ENCODE measurements around the gene RBMS1.
A peak's percentile ranks its signal among the peaks of the same experiment; 100 is the strongest.
"Not testable (repeated sequence)": the region's sequence is repeated elsewhere in the genome, so short reads cannot be mapped to it uniquely, and the experiment has no call there.

The RBMS1 gene

DNA sequence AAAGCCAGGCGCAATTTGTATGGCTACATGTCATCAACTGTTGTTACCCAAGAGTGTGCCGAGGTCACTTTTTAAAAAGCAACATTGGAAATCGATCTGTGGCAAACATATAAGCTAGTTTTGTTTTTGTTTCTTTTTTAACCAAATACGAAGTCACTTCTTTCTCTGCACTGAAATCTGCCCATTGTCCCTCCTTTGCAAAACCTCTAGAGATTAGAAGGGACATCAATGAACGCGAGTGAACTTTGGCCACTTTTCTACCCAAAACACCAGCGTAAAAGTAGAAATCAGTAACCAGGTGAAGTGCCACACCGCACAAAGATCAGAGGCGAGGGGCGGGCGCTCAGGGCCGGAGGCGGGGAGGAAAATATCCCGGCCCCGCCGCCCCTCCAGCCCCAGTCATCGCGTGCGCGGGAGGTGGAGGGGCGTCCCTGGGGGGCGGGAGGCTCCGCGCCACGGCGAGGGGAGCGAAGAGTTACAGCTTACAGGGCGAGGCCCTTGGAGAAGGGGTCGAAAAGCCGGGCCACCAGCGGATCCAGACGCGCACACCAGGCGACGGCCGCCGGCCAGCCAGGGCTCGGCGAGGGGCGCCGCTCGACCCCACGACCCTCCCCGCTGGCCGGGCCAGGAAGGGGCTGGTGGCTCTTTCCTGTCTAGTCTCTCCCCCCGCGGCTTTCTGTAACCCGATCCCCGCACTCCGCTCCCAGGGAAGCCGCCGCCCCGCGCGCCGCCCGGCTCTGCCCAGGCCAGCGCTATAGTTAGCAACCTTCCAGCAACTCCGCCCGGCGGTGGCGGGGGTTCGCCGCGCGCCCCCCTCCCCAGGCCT lies 993 bp downstream of the RBMS1 start:
- peaks cover 27% of the 10 kb centered on the region for H3K4me1 ChIP-seq (ENCODE audit: low read depth, poor library complexity, severe bottlenecking)
- no peaks in the 10 kb centered on the region; the same call in 1 of the 2 replicates for H3K27me3 ChIP-seq (ENCODE audit: insufficient read depth, low read depth)
- TF ChIP-seq, protein P1, sequence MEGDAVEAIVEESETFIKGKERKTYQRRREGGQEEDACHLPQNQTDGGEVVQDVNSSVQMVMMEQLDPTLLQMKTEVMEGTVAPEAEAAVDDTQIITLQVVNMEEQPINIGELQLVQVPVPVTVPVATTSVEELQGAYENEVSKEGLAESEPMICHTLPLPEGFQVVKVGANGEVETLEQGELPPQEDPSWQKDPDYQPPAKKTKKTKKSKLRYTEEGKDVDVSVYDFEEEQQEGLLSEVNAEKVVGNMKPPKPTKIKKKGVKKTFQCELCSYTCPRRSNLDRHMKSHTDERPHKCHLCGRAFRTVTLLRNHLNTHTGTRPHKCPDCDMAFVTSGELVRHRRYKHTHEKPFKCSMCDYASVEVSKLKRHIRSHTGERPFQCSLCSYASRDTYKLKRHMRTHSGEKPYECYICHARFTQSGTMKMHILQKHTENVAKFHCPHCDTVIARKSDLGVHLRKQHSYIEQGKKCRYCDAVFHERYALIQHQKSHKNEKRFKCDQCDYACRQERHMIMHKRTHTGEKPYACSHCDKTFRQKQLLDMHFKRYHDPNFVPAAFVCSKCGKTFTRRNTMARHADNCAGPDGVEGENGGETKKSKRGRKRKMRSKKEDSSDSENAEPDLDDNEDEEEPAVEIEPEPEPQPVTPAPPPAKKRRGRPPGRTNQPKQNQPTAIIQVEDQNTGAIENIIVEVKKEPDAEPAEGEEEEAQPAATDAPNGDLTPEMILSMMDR (conservative IDR thresholded peaks at IDR 0.05; ENCODE audit: low read depth, low read length) = no peak
- H4K20me1 ChIP-seq (ENCODE audit: insufficient read depth) = no peaks in the 10 kb centered on the region
- peak overlapping the region; percentile 75 for H3K9ac ChIP-seq
- H3K79me2 ChIP-seq (ENCODE audit: insufficient read depth, low read depth) = peaks cover 9% of the 10 kb centered on the region; the same call in 1 of the 2 replicates
- H2AFZ ChIP-seq (ENCODE audit: low read depth) = peak overlapping the region; percentile 96
- H3K27ac ChIP-seq = peak overlapping the region; percentile 74
- peak overlapping the region; percentile 78 for H3K4me2 ChIP-seq
- H3K36me3 ChIP-seq (ENCODE audit: insufficient read depth) = no peaks in the 10 kb centered on the region
- peak overlapping the region; percentile 6 for H3K4me3 ChIP-seq (IDR thresholded peaks at IDR 0.05; ENCODE audit: insufficient read depth, low read depth, low read length)

DNA sequence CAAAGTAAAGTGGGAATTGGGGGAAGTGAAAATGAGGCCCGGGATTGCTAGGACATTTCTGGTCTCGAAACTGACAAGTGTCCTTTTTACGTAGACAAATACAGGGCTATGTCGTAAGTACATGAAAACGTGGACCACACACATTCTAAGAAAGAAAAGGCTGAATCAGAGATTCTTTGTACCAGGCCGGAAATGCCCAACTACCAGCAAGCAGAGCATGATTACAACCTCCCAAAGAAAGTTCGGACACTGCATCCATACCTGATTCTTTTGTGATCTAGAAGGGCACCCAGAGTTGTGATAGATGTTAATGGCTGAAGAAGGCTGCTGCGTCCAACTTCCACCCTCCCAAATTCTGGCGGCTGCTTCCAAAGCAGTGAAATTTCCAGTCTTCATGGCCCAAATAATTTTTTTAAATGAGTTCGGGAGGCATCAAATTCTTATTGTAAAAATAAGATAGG lies 1.7 kb downstream of the RBMS1 start:
- H3K27me3 ChIP-seq (ENCODE audit: insufficient read depth, low read depth) = no peaks in the 10 kb centered on the region; the same call in 1 of the 2 replicates
- peaks cover 27% of the 10 kb centered on the region for H3K4me1 ChIP-seq (ENCODE audit: low read depth, poor library complexity, severe bottlenecking)
- peak overlapping the region; percentile 74 for H3K27ac ChIP-seq
- TF ChIP-seq, protein P1 (conservative IDR thresholded peaks at IDR 0.05; ENCODE audit: low read depth, low read length) = no peak
- H2AFZ ChIP-seq (ENCODE audit: low read depth) = peak overlapping the region; percentile 96
- H3K79me2 ChIP-seq (ENCODE audit: insufficient read depth, low read depth) = peaks cover 9% of the 10 kb centered on the region; the same call in 1 of the 2 replicates
- peak overlapping the region; percentile 78 for H3K4me2 ChIP-seq
- H4K20me1 ChIP-seq (ENCODE audit: insufficient read depth) = no peaks in the 10 kb centered on the region
- peak overlapping the region; percentile 75 for H3K9ac ChIP-seq
- H3K4me3 ChIP-seq (IDR thresholded peaks at IDR 0.05; ENCODE audit: insufficient read depth, low read depth, low read length) = peak overlapping the region; percentile 6
- H3K36me3 ChIP-seq (ENCODE audit: insufficient read depth) = no peaks in the 10 kb centered on the region

DNA sequence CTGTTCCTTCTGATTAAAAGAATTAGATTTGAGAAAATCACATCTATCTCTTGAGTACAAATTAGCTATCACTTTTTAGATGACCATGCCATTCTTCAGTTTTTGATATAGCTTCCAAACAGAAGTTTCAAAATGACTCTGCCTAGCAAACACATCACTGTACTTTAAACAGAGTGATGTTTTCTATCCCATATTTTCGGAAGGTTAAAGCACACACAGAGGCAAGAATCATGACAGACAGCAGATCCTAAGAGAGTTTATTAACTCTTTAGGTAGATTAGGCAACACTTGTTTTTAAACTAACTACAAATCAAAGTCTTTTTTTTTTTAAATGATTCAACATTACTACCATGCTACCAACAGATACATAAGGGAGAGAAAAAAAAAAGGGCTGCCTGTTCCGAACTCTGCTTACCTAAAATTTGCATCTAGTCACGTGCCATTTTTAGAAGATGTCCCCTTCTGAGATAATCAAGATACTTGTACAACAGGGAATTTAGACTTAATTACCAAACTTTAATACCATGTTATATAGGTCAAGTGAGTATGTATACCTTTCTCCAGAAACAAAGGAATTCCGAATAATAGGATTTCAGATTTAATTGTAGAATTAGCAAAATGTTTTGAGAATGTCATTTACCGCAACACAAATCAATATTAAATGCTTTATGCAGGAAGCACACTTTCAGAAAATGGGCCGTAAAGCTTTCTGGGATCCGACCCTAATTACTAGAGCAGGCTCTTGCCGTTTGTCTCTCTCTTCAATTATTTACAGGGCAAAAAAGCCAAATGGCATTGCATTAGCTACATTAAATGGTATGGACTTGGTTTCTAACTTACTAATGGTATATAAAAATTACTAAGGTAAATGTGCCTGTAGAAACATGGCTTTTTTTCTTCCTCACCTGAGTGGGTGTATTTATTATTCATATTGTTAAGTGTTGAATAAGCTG lies 2.6 kb downstream of the RBMS1 start:
- H3K4me1 ChIP-seq (ENCODE audit: low read depth, poor library complexity, severe bottlenecking) = peaks cover 27% of the 10 kb centered on the region
- TF ChIP-seq, protein P1 (conservative IDR thresholded peaks at IDR 0.05; ENCODE audit: low read depth, low read length) = no peak
- no peak overlapping the region for H3K4me3 ChIP-seq (IDR thresholded peaks at IDR 0.05; ENCODE audit: insufficient read depth, low read depth, low read length)

DNA sequence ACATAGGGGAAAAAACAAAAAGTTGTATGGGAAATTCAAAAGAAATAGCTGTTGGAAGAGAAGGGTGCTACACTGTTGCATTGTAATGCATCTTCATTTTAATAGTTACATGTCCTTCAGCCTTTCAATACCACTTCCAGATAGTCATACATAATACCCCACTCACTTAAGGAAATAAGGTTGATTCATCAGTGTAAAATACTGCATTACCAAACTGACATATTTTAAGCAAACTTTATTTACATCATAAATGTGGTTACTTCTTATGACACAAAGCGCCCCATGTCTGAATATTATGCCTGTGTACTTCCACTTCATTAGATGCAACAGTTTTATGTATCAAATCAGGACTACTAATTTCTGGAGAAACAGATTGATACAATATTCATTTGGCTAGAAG lies 4.5 kb downstream of the RBMS1 start:
- Histone ChIP-seq H3K4me3 (IDR thresholded peaks at IDR 0.05; ENCODE audit: insufficient read depth, low read depth, low read length) (no peak overlapping the region), H3K27ac (no peak overlapping the region), H3K9ac (no peak overlapping the region), H3K36me3 (ENCODE audit: insufficient read depth) (no peaks in the 10 kb centered on the region), H3K27me3 (ENCODE audit: insufficient read depth, low read depth) (no peaks in the 10 kb centered on the region), H4K20me1 (ENCODE audit: insufficient read depth) (no peaks in the 10 kb centered on the region), H3K79me2 (ENCODE audit: insufficient read depth, low read depth) (peaks cover 9% of the 10 kb centered on the region; the same call in 1 of the 2 replicates), H3K4me1 (ENCODE audit: low read depth, poor library complexity, severe bottlenecking) (peaks cover 22% of the 10 kb centered on the region), H3K4me2 (no peak overlapping the region), H2AFZ (ENCODE audit: low read depth) (no peak overlapping the region)
- TF ChIP-seq, protein P1 (conservative IDR thresholded peaks at IDR 0.05; ENCODE audit: low read depth, low read length) = no peak

More for the DNA sequence above, 2.6 kb downstream of the RBMS1 start:
- Histone ChIP-seq H3K27me3 (ENCODE audit: insufficient read depth, low read depth) (no peaks in the 10 kb centered on the region; the same call in 1 of the 2 replicates), H3K4me2 (peak overlapping the region; percentile 78), H3K36me3 (ENCODE audit: insufficient read depth) (no peaks in the 10 kb centered on the region), H2AFZ (ENCODE audit: low read depth) (peak overlapping the region; percentile 96; the same call in 1 of the 2 replicates), H3K27ac (peak overlapping the region; percentile 74; the same call in 1 of the 2 replicates), H3K9ac (peak overlapping the region; percentile 75; the same call in 1 of the 2 replicates), H4K20me1 (ENCODE audit: insufficient read depth) (no peaks in the 10 kb centered on the region), H3K79me2 (ENCODE audit: insufficient read depth, low read depth) (peaks cover 9% of the 10 kb centered on the region; the same call in 1 of the 2 replicates)

DNA sequence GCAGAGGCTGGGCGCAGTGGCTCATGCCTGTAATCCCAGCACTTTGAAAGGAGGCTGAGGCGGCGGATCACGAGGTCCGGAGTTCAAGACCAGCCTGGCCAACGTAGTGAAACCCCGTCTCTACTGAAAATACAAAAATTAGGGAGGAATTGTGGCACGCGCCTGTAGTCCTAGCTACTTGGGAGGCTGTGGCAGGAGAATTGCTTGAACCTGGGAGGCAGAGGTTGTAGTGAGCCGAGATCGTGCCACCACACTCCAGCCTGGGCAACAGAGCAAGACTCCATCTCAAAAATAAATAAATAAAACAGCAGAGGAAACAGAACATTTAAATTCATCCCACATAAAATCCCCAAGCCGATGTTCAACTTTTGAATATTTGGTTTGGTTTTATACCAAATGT lies 5.3 kb downstream of the RBMS1 start:
- not testable (repeated sequence) for H4K20me1 ChIP-seq (ENCODE audit: insufficient read depth)

More for the DNA sequence above, 5.3 kb downstream of the RBMS1 start:
- H2AFZ ChIP-seq (ENCODE audit: low read depth); H3K36me3 ChIP-seq (ENCODE audit: insufficient read depth); H3K9ac ChIP-seq; H3K27ac ChIP-seq; H3K27me3 ChIP-seq (ENCODE audit: insufficient read depth, low read depth); H3K4me2 ChIP-seq; H3K79me2 ChIP-seq (ENCODE audit: insufficient read depth, low read depth); H3K4me3 ChIP-seq (IDR thresholded peaks at IDR 0.05; ENCODE audit: insufficient read depth, low read depth, low read length): not testable (repeated sequence)
- H3K4me1 ChIP-seq (ENCODE audit: low read depth, poor library complexity, severe bottlenecking) = peaks cover 22% of the 10 kb centered on the region
